ENCODE measurements around the gene PFN4. TPM values are rescaled to one million over a fixed set of nuclear protein-coding genes. Genes with fewer than 3 reads are reported as not detected.

The PFN4 gene
- polyA plus RNA-seq, 1 donor from 2014 or later: not detected

GRCh38 chr2:24086241-24086640 is 36.9 kb downstream of the PFN4 start:
- Histone ChIP-seq H3K9me2 (ENCODE audit: insufficient read depth, low read length) (no peaks in the 10 kb centered on the region), H3K27me3 (ENCODE audit: insufficient read depth, low read depth, low read length) (no peaks in the 10 kb centered on the region), H3K79me2 (replicated peaks; ENCODE audit: insufficient read depth, low read length) (no peaks in the 10 kb centered on the region), H3K4me2 (ENCODE audit: low read length) (no peak overlapping the region), H3K27ac (ENCODE audit: low read length) (no peak overlapping the region), H3F3A (ENCODE audit: insufficient read depth, low read length, poor library complexity, severe bottlenecking) (no peaks in the 10 kb centered on the region), H4K20me1 (ENCODE audit: insufficient read depth) (no peaks in the 10 kb centered on the region), H3K36me3 (ENCODE audit: insufficient read depth, low read length) (no peaks in the 10 kb centered on the region), H2AFZ (ENCODE audit: low read depth, low read length) (no peak overlapping the region), H3K9me3 (ENCODE audit: low read length) (no peaks in the 10 kb centered on the region), H3K9ac (ENCODE audit: low read length) (no peak overlapping the region), H3K4me3 (ENCODE audit: low read length) (no peak overlapping the region)
- TF ChIP-seq SMC3 (conservative IDR thresholded peaks at IDR 0.05; ENCODE audit: poor library complexity): no peak
- TF ChIP-seq, protein P1, sequence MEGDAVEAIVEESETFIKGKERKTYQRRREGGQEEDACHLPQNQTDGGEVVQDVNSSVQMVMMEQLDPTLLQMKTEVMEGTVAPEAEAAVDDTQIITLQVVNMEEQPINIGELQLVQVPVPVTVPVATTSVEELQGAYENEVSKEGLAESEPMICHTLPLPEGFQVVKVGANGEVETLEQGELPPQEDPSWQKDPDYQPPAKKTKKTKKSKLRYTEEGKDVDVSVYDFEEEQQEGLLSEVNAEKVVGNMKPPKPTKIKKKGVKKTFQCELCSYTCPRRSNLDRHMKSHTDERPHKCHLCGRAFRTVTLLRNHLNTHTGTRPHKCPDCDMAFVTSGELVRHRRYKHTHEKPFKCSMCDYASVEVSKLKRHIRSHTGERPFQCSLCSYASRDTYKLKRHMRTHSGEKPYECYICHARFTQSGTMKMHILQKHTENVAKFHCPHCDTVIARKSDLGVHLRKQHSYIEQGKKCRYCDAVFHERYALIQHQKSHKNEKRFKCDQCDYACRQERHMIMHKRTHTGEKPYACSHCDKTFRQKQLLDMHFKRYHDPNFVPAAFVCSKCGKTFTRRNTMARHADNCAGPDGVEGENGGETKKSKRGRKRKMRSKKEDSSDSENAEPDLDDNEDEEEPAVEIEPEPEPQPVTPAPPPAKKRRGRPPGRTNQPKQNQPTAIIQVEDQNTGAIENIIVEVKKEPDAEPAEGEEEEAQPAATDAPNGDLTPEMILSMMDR (IDR thresholded peaks at IDR 0.05; ENCODE audit: poor library complexity, severe bottlenecking): no peak
- no peak for TF ChIP-seq RAD21 (conservative IDR thresholded peaks at IDR 0.05)
- no peak for TF ChIP-seq EP300 (conservative IDR thresholded peaks at IDR 0.05; ENCODE audit: poor library complexity, severe bottlenecking)
- no peak for TF ChIP-seq TAF1 (IDR thresholded peaks at IDR 0.05; ENCODE audit: low read depth)
- no peak for TF ChIP-seq MXI1 (conservative IDR thresholded peaks at IDR 0.05; ENCODE audit: poor library complexity, severe bottlenecking)
- TF ChIP-seq, protein P2, sequence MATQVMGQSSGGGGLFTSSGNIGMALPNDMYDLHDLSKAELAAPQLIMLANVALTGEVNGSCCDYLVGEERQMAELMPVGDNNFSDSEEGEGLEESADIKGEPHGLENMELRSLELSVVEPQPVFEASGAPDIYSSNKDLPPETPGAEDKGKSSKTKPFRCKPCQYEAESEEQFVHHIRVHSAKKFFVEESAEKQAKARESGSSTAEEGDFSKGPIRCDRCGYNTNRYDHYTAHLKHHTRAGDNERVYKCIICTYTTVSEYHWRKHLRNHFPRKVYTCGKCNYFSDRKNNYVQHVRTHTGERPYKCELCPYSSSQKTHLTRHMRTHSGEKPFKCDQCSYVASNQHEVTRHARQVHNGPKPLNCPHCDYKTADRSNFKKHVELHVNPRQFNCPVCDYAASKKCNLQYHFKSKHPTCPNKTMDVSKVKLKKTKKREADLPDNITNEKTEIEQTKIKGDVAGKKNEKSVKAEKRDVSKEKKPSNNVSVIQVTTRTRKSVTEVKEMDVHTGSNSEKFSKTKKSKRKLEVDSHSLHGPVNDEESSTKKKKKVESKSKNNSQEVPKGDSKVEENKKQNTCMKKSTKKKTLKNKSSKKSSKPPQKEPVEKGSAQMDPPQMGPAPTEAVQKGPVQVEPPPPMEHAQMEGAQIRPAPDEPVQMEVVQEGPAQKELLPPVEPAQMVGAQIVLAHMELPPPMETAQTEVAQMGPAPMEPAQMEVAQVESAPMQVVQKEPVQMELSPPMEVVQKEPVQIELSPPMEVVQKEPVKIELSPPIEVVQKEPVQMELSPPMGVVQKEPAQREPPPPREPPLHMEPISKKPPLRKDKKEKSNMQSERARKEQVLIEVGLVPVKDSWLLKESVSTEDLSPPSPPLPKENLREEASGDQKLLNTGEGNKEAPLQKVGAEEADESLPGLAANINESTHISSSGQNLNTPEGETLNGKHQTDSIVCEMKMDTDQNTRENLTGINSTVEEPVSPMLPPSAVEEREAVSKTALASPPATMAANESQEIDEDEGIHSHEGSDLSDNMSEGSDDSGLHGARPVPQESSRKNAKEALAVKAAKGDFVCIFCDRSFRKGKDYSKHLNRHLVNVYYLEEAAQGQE (IDR thresholded peaks at IDR 0.05; ENCODE audit: borderline replicate concordance): no peak

- no peaks in the 10 kb centered on the region for H4K20me1 ChIP-seq (ENCODE audit: insufficient read depth)
- H3K27me3 ChIP-seq (ENCODE audit: insufficient read depth, low read depth, low read length): no peaks in the 10 kb centered on the region
- H3K9me3 ChIP-seq (ENCODE audit: low read length): no peaks in the 10 kb centered on the region
- no peaks in the 10 kb centered on the region for H3K36me3 ChIP-seq (ENCODE audit: insufficient read depth, low read length)
- H3K4me3 ChIP-seq (ENCODE audit: low read length): peak overlapping the region; percentile 56
- H3K27ac ChIP-seq (ENCODE audit: low read length): no peak overlapping the region
- no peaks in the 10 kb centered on the region for H3F3A ChIP-seq (ENCODE audit: insufficient read depth, low read length, poor library complexity, severe bottlenecking)
- H3K79me2 ChIP-seq (replicated peaks; ENCODE audit: insufficient read depth, low read length): no peaks in the 10 kb centered on the region
- no peaks in the 10 kb centered on the region for H3K9me2 ChIP-seq (ENCODE audit: insufficient read depth, low read length)
- no peak for TF ChIP-seq RAD21 (conservative IDR thresholded peaks at IDR 0.05)
- TF ChIP-seq EP300 (conservative IDR thresholded peaks at IDR 0.05; ENCODE audit: poor library complexity, severe bottlenecking): no peak
- no peak for TF ChIP-seq MXI1 (conservative IDR thresholded peaks at IDR 0.05; ENCODE audit: poor library complexity, severe bottlenecking)
- TF ChIP-seq SMC3 (conservative IDR thresholded peaks at IDR 0.05; ENCODE audit: poor library complexity): no peak
- TF ChIP-seq, protein P2 (IDR thresholded peaks at IDR 0.05; ENCODE audit: borderline replicate concordance): no peak
- no peak for TF ChIP-seq TAF1 (IDR thresholded peaks at IDR 0.05; ENCODE audit: low read depth)
- TF ChIP-seq, protein P1 (IDR thresholded peaks at IDR 0.05; ENCODE audit: poor library complexity, severe bottlenecking): no peak
- no peak for TF ChIP-seq POLR2AphosphoS5 (IDR thresholded peaks at IDR 0.05)
- no peak for TF ChIP-seq EZH2 (IDR thresholded peaks at IDR 0.05; ENCODE audit: borderline replicate concordance, insufficient read depth, low read length, poor library complexity, severe bottlenecking)
- H3K9ac ChIP-seq (ENCODE audit: low read length): no peak overlapping the region
- no peak overlapping the region for H2AFZ ChIP-seq (ENCODE audit: low read depth, low read length)
- H3K4me2 ChIP-seq (ENCODE audit: low read length): no peak overlapping the region
Measured at GRCh38 chr2:24085200-24085489, 38.0 kb downstream of the PFN4 start.

Measured in neural cell (in vitro differentiated cells).